C4-2B (cell line): ENCODE results near the gene CAMTA1.

Experiments used
- ZFX ChIP-seq: fragments of 450-650 bp; IDR thresholded peaks from 2 replicates; pipeline ENCODE4 v1.6.1; 2017
- TF ChIP-seq, protein P1 (sequence below): fragments of 450-650 bp; conservative IDR thresholded peaks from 2 replicates; pipeline ENCODE4 v1.5.1; 2017; ENCODE audit warnings: mild to moderate bottlenecking

DNA sequence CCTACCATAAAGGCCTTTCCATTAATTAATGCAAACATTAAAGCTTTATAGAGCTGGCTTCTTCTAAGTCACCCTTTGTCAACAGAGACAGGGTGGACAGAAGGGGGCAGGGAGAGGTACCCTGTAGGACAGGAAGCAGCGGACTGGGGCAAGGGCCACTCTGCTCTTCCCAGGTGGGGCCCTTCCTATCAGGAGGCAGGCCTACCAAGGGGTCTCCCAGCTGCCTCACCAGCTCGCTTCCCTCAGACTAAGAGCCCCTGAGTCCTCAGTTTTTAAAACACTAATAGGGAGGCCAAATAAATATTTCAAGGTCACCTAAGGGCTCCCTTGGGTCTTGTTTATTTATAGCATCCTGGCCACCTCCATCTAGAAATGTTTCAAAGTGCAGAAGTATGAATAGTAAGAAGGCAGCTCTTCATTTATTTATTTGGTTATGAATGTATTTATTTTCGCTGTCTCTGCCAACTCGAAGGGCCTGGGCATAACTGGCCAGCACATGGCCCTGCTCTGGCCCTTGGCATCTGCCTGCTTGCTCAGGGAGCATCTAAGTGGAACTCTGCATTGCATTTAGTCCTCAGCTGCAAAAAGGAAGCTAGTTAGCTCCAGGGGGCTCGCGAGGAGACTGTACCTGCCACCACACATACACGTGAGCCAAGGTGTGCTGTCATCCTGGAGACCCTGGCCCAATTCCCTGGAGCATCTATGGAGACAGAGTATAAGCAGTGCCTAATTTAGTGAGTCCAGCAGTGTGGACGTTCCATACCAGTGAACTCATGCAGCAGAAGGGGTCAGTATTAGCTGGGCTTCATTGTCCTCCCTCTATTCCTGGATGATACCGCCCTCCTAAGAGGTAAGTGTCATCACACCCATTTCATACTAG, 590.8 kb downstream of the CAMTA1 start:
- TF ChIP-seq, protein P1, sequence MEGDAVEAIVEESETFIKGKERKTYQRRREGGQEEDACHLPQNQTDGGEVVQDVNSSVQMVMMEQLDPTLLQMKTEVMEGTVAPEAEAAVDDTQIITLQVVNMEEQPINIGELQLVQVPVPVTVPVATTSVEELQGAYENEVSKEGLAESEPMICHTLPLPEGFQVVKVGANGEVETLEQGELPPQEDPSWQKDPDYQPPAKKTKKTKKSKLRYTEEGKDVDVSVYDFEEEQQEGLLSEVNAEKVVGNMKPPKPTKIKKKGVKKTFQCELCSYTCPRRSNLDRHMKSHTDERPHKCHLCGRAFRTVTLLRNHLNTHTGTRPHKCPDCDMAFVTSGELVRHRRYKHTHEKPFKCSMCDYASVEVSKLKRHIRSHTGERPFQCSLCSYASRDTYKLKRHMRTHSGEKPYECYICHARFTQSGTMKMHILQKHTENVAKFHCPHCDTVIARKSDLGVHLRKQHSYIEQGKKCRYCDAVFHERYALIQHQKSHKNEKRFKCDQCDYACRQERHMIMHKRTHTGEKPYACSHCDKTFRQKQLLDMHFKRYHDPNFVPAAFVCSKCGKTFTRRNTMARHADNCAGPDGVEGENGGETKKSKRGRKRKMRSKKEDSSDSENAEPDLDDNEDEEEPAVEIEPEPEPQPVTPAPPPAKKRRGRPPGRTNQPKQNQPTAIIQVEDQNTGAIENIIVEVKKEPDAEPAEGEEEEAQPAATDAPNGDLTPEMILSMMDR, result no peak
- TF ChIP-seq ZFX, result no peak
